ENCODE data around the gene ALPP.

GRCh38 chr2:232390661-232391060 is 12.1 kb downstream of the ALPP start:
- TF ChIP-seq EZH2 (IDR thresholded peaks at IDR 0.05; ENCODE audit: insufficient read depth, poor library complexity, severe bottlenecking) (no peak), EZH2phosphoT487 (IDR thresholded peaks at IDR 0.05; ENCODE audit: insufficient read depth, low read depth) (no peak)

Measured in GM23248 (cell line).